Measurements from ENCODE around the gene MACROD2. TPM values are rescaled to one million over a fixed set of nuclear protein-coding genes. Genes with fewer than 3 reads are reported as not detected.
A peak's percentile ranks its signal among the peaks of the same experiment; 100 is the strongest.
"Not testable (repeated sequence)": the region's sequence is repeated elsewhere in the genome, so short reads cannot be mapped to it uniquely, and the experiment has no call there.

MACROD2 gene
- total RNA-seq, 1 donor from 2014 or later, result 17.6 TPM

DNA sequence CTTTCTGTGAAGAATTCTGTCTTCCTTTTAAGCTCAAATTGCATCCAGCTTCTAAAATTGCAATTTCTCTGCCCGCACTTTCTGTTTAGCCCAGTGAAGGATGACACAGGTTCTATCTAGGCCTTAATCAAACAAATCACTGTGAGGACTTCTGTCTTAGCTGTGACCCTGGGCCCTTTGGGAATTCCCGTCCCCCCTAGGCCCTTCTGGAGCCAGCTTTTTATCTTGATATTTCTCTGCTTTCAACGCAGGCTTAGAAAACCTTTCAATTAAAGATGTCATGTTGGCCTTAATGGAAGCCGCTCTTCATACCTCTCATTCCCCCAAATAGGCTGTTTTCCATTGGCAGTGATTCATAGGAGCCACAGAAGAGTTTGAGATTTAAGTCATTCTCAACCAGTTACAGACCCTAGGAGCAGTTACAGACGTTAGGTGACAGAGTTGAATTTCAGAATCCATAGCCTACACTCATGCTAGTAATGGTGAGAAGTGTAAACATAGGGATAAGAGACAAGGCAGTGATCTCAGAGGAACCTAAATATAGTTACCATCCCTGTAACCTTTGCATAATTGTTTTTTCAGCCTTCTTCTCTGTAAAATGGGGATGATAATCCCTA is 416.9 kb downstream of the MACROD2 start:
- no peak for DNase-seq

GRCh38 chr20:14413835-14414234 is 418.5 kb downstream of the MACROD2 start:
- no peak for DNase-seq

- DNase-seq, result no peak
These were observed 419.2 kb downstream of the MACROD2 start for GRCh38 chr20:14414560-14414959.

- peak; percentile 37 for DNase-seq
These were observed 420.2 kb downstream of the MACROD2 start for GRCh38 chr20:14415467-14415866.

GRCh38 chr20:14418376-14418775 is 423.1 kb downstream of the MACROD2 start:
- peak; percentile 97 for DNase-seq

DNA sequence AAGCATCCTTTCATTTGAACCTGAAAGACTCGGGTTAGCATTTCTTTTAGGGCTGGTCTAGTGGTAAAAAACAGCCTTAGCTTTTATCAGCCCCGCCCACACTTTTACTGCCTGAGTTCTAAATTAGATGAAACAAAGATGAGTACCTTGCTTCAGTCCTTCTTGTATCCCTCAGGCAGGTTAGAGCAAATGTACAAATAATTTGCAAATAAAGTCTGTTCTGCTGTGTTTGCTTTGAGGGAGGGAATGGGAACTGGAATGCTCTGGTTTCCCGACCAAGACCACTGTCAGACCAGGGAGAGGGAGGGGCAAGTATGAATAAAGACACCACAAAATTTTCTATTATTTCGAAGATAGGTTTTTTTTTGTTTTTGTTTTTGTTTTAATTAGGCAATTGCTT is 427.6 kb downstream of the MACROD2 start:
- no peak for DNase-seq

- no peak for DNase-seq
These were observed 436.3 kb downstream of the MACROD2 start for GRCh38 chr20:14431568-14431967.

DNA sequence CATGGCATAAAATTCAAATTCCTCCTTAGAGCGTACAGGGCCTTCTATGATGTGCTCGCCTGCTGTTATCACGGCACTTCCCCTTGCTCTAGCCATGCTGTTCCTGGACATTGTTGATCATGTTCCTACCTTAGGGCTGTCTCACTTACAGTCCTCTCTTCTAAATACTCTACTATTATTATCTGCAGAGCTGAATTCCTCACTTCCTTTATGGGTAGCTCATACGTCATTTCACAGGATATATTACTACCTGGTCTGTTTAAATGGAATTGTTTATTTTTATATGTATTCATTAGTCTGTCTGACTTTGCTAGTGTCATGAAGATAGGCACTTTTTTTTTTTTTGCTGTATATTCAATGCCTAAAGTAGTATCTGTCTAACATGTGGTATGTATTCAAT is 436.8 kb downstream of the MACROD2 start:
- DNase-seq, result no peak

GRCh38 chr20:14432597-14432996 is 437.3 kb downstream of the MACROD2 start:
- DNase-seq, result no peak

DNA sequence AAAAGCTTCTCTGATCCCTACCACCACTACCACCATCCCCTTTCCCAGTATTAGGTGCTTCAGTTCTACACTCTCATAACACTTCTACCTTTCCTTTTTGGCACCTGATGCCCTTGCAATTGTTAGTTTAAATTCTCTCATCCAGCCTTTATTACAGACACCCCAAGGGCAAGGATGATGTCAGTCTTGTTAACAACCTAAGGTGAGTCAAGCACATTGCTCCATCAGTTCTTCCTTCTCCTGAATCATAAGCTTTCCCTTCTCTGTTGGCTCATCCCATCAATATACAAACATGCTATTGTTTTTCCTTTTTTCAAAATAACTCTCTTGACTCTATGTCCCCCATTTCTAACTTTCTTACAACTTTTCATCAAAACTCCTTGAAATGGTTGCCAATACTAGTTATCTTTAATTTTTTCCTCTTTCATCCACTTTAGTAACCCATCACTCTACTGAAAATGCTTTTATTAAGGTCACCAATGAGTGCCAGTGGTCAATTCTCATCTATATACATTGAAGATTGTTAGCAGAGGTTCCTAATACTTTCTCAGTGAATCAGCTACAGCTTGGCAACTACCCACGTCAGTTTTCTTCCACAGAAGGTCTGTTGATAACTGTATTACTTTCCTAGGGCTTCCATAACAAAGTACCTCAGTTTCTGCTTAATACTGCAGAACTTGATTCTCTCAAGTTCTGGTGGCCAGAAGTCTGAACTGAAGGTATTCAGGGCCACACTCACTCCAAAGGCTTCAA is 439.2 kb downstream of the MACROD2 start:
- no peak for DNase-seq

DNA sequence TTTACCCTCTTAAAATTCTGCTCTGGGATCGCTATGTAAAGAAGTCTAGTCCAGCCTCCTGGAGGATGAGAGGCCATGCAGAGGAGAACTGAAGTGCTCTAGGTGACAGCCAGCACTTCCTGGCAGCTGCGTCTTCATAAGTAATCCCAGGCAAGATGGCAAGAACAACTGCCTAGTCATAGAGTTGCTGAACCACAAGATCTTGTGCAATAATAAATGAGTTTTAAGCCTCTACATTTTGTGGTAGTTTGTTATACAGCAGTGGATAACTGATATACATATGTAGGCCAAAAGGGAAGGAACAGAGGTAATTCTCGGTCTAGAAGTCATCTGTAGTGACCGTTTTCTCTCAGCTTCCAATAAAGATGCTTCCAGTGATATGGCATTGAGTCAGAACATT is 445.9 kb downstream of the MACROD2 start:
- no peak for DNase-seq

DNA sequence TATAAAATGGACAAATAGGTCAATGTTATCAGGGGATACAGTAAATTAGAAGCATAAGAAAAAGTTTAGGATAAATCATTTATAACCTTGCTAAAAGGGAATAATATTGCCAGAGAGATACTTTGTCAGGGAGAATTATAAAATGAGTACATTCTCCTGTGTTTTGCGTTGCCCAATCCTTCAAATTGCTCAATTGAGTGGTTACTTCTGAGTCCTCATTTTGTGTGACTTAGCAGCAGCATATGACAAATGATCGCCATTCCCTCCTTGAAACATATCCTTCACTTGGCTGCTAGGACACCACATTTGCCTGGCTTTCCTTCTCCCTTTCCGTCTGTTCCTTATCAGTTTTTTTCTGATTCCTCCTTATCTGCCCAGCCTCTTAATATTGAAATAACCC is 448.8 kb downstream of the MACROD2 start:
- DNase-seq, result no peak

DNA sequence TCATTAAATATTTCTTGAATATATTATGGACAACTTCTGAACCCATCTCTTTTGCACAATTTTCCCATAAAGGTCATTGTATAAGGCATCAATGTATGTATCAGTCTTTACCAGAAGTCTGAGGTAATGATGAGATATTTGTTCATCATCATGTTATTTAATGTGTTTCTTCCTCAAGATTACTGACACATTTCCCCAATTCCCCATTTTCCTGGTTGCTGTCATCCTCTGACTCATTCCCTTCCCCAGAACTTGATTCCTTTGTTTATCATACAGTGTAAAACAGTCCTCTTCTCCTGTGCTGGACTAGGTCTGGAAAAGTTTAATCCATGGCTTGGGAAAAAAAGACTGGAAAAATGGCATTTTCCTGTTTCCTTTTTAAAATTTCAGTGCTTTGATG is 450.0 kb downstream of the MACROD2 start:
- DNase-seq, result no peak

- DNase-seq, result no peak
These were observed 450.6 kb downstream of the MACROD2 start for GRCh38 chr20:14445902-14446301.

- DNase-seq, result no peak
These were observed 451.1 kb downstream of the MACROD2 start for GRCh38 chr20:14446446-14446845.

DNA sequence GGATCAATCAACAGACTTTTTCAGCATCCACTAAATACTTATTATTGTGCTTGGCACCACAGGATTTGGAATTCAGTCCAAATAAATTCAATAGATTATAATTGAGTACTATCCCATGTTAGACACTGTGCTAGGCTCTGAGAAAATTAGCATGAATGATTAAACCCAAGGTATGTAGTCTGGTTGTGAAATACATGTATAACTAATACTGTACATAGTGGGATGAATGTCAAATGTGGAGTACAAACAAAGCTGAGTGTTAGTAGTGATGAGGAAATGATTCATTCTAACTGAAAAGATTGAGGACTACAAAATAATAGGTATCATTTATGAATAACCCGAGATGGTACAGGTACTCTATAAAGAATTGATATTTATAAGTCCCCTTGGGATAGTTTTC is 454.0 kb downstream of the MACROD2 start:
- DNase-seq, result no peak

- no peak for DNase-seq
These were observed 454.9 kb downstream of the MACROD2 start for GRCh38 chr20:14450256-14450655.

DNA sequence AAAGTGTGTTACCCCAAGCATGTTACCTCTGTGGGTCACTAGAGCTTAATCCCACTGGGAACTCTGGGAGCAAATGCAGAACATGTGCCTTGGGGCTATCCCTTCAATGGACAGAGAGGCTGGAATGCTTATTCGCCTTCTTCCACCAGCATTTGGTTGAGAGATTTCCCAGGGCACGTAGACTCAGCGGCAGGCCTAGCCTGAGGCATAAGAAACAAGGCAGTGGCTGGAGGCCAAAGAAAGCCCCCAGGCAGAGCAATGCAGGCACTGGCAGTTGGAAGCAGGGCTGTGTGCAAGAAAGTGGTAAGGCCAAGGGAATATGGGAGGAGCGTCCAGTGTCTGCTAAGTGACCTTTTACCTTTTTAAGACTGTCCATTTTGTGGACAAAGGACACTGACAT is 456.1 kb downstream of the MACROD2 start:
- DNase-seq, result no peak

GRCh38 chr20:14453259-14453658 is 457.9 kb downstream of the MACROD2 start:
- no peak for DNase-seq

DNA sequence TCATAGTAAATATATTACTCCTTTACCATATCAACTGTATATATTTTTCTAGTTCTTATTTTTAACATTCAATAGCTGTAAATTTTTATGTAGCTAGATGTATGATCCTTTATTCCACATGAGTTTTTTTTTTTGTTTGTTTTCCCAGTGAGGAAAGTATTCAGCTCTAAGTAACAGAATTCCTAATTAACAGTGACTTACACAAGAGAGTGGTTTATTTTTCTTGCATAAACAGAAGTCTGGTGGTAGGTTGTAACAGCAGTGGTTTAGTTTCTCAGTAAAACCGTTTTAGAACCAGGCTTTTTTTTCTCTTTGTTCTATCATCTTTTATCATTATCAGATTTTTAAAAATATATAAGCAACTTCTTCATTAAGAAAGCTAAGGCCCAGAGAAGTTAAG is 459.0 kb downstream of the MACROD2 start:
- DNase-seq, result no peak

DNA sequence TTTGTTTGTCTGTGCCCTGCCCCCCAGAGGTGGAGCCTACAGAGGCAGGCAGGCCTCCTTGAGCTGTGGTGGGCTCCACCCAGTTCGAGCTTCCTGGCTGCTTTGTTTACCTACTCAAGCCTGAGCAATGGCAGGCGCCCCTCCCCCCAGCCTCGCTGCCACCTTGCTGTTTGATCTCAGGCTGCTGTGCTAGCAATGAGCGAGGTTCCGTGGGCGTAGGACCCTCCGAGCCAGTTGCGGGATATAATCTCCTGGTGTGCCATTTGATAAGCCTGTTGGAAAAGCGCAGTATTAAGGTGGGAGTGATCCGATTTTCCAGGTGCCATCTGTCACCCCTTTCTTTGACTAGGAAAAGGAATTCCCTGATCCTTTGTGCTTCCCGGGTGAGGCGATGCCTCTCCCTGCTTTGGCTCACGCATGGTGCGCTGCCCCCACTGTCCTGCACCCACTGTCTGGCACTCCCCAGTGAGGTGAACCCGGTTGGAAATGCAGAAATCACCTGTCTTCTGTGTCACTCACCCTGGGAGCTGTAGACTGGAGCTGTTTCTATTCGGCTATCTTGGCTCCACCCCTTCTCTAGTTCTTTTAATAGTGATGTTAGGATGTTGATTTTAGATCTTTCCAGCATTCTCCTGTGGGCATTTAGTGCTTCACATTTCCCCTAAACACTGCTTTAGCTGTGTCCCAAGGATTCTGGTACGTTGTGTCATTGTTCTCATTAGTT is 471.9 kb downstream of the MACROD2 start:
- not testable (repeated sequence) for DNase-seq

DNA sequence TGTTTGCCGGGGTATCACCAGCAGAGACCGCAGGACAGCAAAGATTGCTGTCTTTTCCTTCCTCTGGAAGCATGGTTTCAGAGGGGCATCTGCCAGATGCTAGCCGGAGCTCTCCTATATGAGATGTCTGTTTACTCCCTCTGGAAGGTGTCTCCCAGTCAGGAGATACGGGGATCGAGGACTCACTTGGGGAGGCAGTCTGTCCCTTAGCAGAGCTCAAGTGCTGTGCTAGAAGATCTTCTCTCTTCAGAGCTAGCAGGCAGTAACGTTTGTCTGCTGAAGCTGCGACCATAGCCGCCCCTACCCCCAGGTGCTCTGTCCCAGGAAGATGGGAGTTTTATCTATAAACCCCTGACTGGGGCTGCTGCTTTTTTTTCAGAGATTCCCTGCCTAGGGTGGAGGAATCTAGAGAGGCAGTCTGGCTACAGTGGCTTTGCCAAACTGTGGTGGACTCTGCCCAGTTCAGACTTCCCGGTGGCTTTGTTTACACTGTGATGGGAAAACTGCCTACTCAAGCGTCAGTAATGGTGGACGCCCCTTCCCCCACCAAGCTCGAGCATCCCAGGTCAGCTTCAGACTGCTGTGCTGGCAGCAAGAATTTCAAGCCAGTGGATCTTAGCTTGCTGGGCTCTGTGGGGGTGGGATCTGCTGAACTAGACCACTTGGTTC is 475.0 kb downstream of the MACROD2 start:
- no peak for DNase-seq
